VCaP (cell line): ENCODE results near the gene BCL7C.
A peak's percentile ranks its signal among the peaks of the same experiment; 100 is the strongest.

ENCODE experiments used
- H3K27ac ChIP-seq: fragments of 450-650 bp; 2 replicates; pipeline ENCODE4 v1.5.1; 2017
- TF ChIP-seq, protein P1 (sequence below): fragments of 450-650 bp; conservative IDR thresholded peaks from 2 replicates; pipeline ENCODE4 v1.5.1; 2017; ENCODE audit warnings: mild to moderate bottlenecking, moderate library complexity

The BCL7C gene

GRCh38 chr16:30921459-30921747 is 27.5 kb upstream of the BCL7C start:
- TF ChIP-seq, protein P1, sequence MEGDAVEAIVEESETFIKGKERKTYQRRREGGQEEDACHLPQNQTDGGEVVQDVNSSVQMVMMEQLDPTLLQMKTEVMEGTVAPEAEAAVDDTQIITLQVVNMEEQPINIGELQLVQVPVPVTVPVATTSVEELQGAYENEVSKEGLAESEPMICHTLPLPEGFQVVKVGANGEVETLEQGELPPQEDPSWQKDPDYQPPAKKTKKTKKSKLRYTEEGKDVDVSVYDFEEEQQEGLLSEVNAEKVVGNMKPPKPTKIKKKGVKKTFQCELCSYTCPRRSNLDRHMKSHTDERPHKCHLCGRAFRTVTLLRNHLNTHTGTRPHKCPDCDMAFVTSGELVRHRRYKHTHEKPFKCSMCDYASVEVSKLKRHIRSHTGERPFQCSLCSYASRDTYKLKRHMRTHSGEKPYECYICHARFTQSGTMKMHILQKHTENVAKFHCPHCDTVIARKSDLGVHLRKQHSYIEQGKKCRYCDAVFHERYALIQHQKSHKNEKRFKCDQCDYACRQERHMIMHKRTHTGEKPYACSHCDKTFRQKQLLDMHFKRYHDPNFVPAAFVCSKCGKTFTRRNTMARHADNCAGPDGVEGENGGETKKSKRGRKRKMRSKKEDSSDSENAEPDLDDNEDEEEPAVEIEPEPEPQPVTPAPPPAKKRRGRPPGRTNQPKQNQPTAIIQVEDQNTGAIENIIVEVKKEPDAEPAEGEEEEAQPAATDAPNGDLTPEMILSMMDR, result no peak
- peak overlapping the region; percentile 89; the same call in 1 of the 2 replicates for H3K27ac ChIP-seq

DNA sequence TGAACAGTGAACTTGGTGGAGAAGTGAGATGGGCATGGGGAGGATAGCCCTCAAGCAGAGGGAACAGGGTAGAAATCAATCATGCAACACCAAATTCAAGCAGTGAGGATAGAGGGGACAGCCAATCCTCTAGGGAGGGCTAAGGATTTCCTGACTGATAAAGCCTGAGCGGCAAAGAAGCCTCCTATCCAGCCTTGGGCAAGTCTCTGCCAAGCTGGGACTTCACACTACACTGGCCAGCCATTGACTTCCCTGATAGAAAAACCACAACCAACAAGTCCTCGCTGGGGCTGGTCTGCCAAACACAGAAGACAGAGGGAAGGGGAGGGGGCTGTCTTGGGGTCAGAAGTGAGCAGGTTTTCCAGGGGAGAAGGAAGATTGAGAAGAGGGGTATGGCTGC is 27.0 kb upstream of the BCL7C start:
- no peak overlapping the region for H3K27ac ChIP-seq
- TF ChIP-seq, protein P1, result no peak

- no peak overlapping the region for H3K27ac ChIP-seq
- TF ChIP-seq, protein P1, result no peak
These were observed 24.7 kb upstream of the BCL7C start for GRCh38 chr16:30918614-30919013.

DNA sequence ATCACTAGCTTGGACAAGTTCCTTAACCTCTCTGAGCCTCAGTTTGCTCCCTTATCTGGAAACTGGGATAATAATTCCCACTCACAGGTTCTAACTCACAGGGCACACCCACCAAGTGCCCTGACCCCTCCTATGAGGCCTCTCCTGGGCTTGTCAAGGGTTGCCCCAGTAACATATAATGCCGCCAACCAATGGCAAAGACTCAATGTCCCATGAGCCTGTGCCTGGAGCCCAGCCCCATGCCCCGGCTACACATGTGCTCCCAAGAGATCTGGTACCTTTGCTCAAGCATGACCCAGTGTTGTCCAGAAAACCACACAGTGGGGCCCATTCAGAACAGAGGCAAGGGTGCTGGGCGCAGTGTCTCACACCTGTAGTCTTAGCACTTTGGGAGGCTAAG is 21.0 kb upstream of the BCL7C start:
- H3K27ac ChIP-seq, result no peak overlapping the region
- TF ChIP-seq, protein P1, result no peak

DNA sequence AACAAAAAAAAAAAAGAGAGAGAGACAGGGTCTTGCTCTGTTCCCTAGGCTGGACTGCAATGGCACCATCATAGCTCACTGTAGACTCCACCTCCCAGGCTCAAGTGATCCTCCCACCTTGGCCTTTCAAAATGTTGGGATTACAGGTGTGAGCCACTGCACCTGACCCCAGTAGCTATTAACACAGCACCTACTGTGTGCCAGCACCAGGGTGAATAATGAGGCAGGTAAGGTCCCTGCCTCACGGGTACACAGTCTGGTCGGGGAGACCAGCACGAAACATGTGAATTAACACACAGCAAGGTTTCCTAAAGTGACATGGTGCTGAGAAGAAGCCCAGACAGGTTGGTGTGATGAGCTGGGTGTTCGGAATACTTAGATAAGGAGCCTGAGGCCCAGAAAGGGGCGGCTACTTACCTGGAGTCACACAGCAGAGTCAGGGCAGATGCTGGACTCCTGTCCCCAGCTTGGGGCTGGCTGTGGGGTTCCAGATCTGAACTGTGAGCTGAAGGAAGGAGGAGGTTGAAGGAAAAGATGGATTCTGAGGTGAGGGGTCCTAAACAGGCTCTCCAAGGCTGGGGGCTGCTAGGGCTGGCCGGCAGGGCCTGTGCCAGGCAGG is 19.0 kb upstream of the BCL7C start:
- no peak overlapping the region for H3K27ac ChIP-seq
- TF ChIP-seq, protein P1, result no peak

- no peak overlapping the region for H3K27ac ChIP-seq
These were observed 16.7 kb upstream of the BCL7C start for GRCh38 chr16:30910427-30911029.

GRCh38 chr16:30907064-30907463 is 13.2 kb upstream of the BCL7C start:
- TF ChIP-seq, protein P1, result no peak
- H3K27ac ChIP-seq, result no peak overlapping the region

More at GRCh38 chr16:30910427-30911029, 16.7 kb upstream of the BCL7C start:
- TF ChIP-seq, protein P1, result no peak
